Measurements from ENCODE around the gene CCDC185. TPM values are rescaled to one million over a fixed set of nuclear protein-coding genes. Genes with fewer than 3 reads are reported as not detected.

Gene CCDC185
- total RNA-seq, 1 donor: not detected

DNA sequence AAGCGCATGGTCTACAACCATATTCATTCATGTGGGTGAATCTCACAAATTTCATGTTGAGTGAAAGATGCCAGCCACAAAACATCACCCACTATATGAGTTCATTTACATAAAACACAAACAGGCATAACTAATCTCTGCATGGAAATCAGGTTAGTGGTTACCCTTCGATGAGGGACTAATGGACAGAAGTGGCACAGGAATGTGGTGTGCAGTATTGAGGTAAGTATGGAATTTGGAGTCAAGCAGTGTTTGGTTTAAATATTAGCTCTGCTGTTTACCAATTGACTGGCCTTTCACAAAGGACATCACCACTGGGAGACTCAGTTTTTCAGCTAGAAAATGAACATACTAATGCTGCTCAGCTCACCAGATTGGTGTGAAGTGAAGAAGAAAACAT is 24.2 kb downstream of the CCDC185 start:
- H3K27ac ChIP-seq (ENCODE audit: low read depth, low read length): no peak overlapping the region
- no peaks in the 10 kb centered on the region for H3K4me1 ChIP-seq (ENCODE audit: insufficient read depth, low read length)
- TF ChIP-seq, protein P1, sequence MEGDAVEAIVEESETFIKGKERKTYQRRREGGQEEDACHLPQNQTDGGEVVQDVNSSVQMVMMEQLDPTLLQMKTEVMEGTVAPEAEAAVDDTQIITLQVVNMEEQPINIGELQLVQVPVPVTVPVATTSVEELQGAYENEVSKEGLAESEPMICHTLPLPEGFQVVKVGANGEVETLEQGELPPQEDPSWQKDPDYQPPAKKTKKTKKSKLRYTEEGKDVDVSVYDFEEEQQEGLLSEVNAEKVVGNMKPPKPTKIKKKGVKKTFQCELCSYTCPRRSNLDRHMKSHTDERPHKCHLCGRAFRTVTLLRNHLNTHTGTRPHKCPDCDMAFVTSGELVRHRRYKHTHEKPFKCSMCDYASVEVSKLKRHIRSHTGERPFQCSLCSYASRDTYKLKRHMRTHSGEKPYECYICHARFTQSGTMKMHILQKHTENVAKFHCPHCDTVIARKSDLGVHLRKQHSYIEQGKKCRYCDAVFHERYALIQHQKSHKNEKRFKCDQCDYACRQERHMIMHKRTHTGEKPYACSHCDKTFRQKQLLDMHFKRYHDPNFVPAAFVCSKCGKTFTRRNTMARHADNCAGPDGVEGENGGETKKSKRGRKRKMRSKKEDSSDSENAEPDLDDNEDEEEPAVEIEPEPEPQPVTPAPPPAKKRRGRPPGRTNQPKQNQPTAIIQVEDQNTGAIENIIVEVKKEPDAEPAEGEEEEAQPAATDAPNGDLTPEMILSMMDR (IDR thresholded peaks at IDR 0.05; ENCODE audit: extremely low read depth, low read depth, low read length): no peak
- no peaks in the 10 kb centered on the region for H4K20me1 ChIP-seq (ENCODE audit: insufficient read depth, low read length)
- H3K79me2 ChIP-seq (ENCODE audit: insufficient read depth, low read length): no peaks in the 10 kb centered on the region
- no peak overlapping the region for H2AFZ ChIP-seq (ENCODE audit: low read length)
- no peak overlapping the region for H3K4me3 ChIP-seq (ENCODE audit: insufficient read depth, low read length)
- H3K4me2 ChIP-seq (ENCODE audit: insufficient read depth, low read length): no peak overlapping the region
- DNase-seq (ENCODE audit: insufficient read length, low spot score, missing footprints): no peak
- H3K36me3 ChIP-seq (ENCODE audit: insufficient read depth, low read length): no peaks in the 10 kb centered on the region
- H3K27me3 ChIP-seq (ENCODE audit: insufficient read depth, low read length): peaks cover 4% of the 10 kb centered on the region
- no peaks in the 10 kb centered on the region for H3K9me3 ChIP-seq (ENCODE audit: low read depth, low read length)

DNA sequence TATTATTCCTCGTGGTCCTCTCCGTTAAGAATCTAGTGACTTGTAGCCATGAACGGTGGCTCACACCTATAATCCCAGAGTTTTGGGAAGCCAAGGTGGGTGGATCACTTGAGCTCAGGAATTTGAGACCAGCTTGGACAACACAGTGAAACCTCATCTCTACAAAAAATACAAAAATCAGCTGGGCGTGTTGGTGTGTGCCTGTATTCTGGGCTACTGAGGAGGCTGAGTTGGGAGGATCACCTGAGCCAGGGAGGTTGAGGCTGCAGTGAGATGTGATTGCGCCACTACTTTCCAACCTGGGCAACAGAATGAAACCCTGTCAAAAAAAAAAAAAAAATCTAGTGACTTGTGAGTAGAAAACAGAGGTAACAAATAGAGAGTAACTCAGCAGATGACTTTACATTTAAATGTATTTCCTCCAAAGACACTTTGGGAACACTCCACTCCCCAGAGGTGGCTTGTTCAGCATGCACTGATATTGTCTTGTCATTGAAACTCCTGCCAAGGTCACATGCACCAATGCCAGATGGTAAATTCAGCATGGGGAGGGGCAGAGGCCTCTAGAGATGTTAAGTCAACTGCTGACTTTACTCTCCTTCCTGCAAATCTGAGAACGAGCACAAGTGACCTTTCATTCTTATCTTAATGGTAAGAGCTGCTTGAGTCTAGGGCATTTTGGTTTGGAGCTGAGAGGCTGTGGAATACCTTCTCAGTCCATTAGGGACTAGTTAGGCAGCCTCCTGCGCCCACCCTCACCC is 24.9 kb downstream of the CCDC185 start:
- Histone ChIP-seq H3K36me3 (ENCODE audit: insufficient read depth, low read length) (no peaks in the 10 kb centered on the region), H3K27me3 (ENCODE audit: insufficient read depth, low read length) (peaks cover 4% of the 10 kb centered on the region), H4K20me1 (ENCODE audit: insufficient read depth, low read length) (no peaks in the 10 kb centered on the region), H3K4me2 (ENCODE audit: insufficient read depth, low read length) (no peak overlapping the region), H3K79me2 (ENCODE audit: insufficient read depth, low read length) (no peaks in the 10 kb centered on the region), H3K4me1 (ENCODE audit: insufficient read depth, low read length) (no peaks in the 10 kb centered on the region), H2AFZ (ENCODE audit: low read length) (no peak overlapping the region), H3K9me3 (ENCODE audit: low read depth, low read length) (no peaks in the 10 kb centered on the region), H3K4me3 (ENCODE audit: insufficient read depth, low read length) (no peak overlapping the region), H3K27ac (ENCODE audit: low read depth, low read length) (no peak overlapping the region)
- DNase-seq (ENCODE audit: insufficient read length, low spot score, missing footprints): no peak
- TF ChIP-seq, protein P1 (IDR thresholded peaks at IDR 0.05; ENCODE audit: extremely low read depth, low read depth, low read length): no peak

DNA sequence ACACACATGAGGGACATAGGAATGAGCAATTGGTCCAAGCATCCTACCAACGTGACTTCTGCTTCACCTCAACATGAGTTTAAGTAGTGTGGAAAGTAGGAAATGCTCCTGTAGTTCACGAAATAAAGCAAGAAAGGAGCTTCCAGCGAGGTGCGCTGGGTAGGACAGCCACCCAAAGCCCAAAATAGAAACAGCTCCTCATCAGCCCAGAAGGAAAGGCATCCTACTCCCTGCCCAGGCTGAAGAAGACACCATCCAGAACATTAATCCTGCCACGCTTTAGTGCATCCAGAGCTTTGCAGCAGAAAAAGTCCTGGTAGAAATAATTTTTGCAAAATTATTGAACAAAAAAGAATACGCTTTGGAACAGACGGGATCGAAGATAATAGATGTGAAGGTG is 25.9 kb downstream of the CCDC185 start:
- Histone ChIP-seq H3K4me1 (ENCODE audit: insufficient read depth, low read length) (peaks cover 7% of the 10 kb centered on the region), H2AFZ (ENCODE audit: low read length) (no peak overlapping the region), H3K27ac (ENCODE audit: low read depth, low read length) (no peak overlapping the region), H3K36me3 (ENCODE audit: insufficient read depth, low read length) (no peaks in the 10 kb centered on the region), H4K20me1 (ENCODE audit: insufficient read depth, low read length) (no peaks in the 10 kb centered on the region), H3K79me2 (ENCODE audit: insufficient read depth, low read length) (no peaks in the 10 kb centered on the region), H3K4me2 (ENCODE audit: insufficient read depth, low read length) (no peak overlapping the region), H3K9me3 (ENCODE audit: low read depth, low read length) (no peaks in the 10 kb centered on the region), H3K27me3 (ENCODE audit: insufficient read depth, low read length) (peaks cover 4% of the 10 kb centered on the region), H3K4me3 (ENCODE audit: insufficient read depth, low read length) (no peak overlapping the region)
- no peak for DNase-seq (ENCODE audit: insufficient read length, low spot score, missing footprints)
- TF ChIP-seq, protein P1 (IDR thresholded peaks at IDR 0.05; ENCODE audit: extremely low read depth, low read depth, low read length): no peak

DNA sequence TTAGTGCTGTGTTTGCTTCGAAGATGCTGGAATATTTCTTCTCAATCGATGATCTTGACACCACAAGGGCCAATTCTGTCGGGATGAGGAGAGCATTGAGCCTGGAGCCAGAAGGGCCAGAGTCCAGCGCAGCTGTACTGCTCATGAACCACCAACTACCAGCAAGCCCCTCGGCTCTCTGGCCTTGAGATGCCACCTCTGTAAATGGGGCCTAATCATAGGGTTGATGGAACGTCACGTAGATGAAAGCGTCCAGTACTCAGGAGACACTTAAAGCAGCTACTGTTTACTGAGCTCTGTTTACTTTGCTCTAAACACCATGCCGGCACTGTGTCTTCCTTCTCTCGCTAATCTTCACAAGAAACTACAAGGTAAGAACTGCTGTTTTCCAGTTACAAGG is 26.3 kb downstream of the CCDC185 start:
- Histone ChIP-seq H3K4me1 (ENCODE audit: insufficient read depth, low read length) (peaks cover 10% of the 10 kb centered on the region), H4K20me1 (ENCODE audit: insufficient read depth, low read length) (no peaks in the 10 kb centered on the region), H3K79me2 (ENCODE audit: insufficient read depth, low read length) (no peaks in the 10 kb centered on the region), H3K27ac (ENCODE audit: low read depth, low read length) (no peak overlapping the region), H2AFZ (ENCODE audit: low read length) (no peak overlapping the region), H3K9me3 (ENCODE audit: low read depth, low read length) (no peaks in the 10 kb centered on the region), H3K27me3 (ENCODE audit: insufficient read depth, low read length) (peaks cover 4% of the 10 kb centered on the region), H3K4me3 (ENCODE audit: insufficient read depth, low read length) (no peak overlapping the region), H3K4me2 (ENCODE audit: insufficient read depth, low read length) (no peak overlapping the region), H3K36me3 (ENCODE audit: insufficient read depth, low read length) (no peaks in the 10 kb centered on the region)
- TF ChIP-seq, protein P1 (IDR thresholded peaks at IDR 0.05; ENCODE audit: extremely low read depth, low read depth, low read length): no peak
- no peak for DNase-seq (ENCODE audit: insufficient read length, low spot score, missing footprints)

All from osteoblast (primary cell).